AG08396 (cell line): ENCODE results near the gene GMDS.

Source experiments
- DNase-seq: peaks from one replicate; pipeline ENCODE4 v3.0.0; 2012; ENCODE audit warnings: low spot score, mixed read lengths

Gene GMDS

DNA sequence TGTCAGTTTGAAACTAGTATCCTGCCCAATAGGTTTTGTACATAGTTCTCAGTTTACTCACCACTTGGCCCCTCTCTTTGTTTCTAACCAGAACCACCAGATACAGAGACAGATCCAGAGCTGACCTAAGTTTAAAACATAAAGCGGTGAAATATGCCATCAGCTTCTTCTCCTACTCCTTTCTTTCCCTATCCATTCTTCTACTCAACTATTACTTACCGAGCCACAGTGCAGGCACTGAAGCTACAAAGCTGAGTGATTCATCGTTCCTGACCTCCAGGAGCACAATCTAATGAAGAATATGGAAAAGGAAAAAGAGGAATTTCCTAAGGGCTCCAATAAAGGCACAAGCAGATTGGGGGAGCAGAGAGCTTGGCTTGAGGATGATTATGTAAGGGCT is 349.7 kb downstream of the GMDS start:
- no peak for DNase-seq

DNA sequence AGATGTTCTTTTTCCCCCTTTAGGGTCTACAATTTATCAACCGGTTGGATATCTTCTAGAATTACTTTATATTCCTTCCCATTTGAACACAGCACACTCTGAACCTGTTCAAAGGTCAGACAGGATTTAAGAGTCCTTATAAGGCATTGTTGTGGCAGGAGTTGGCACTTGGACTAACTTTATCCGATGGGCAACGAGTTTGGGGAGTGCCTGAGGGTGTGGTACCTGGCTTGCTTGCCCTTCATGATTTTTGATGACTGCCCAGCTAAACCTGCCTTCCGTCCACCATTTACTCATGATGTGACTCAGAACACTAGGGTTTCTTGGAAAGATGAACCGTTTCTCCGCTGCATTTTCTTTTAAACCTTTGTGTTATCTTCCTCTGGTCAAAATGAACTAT is 350.5 kb downstream of the GMDS start:
- no peak for DNase-seq

DNA sequence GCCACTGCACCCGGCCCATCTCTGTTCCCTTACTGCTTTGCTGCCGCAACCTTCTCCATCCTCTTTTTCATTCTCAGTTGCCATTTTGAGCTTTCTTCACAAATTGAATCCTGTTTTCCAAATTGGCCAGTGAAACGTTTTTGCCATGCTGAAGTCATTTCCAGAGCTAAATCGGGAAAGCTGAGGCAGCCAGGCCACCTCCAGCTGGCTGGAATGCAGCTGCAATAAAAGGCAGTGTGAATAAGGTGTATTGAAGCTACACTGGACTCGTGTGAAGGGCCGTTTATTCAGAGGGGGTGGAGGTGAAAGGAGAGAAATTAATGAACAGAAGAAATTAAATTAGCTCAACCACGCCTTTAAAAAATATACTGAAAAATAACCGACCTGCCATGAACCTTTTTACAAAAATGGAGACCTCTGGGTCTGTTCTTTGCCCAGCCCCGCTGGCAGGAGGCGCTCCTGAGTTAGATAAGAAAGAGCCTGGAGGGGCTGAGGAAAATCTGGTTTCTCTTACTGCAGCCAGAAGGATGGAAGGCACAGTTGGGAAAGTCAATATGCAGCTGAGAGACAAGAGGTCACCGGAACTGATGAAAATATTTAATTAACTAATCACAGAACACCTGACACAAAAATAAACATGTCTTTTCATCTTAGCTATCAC is 351.8 kb downstream of the GMDS start:
- DNase-seq: no peak

DNA sequence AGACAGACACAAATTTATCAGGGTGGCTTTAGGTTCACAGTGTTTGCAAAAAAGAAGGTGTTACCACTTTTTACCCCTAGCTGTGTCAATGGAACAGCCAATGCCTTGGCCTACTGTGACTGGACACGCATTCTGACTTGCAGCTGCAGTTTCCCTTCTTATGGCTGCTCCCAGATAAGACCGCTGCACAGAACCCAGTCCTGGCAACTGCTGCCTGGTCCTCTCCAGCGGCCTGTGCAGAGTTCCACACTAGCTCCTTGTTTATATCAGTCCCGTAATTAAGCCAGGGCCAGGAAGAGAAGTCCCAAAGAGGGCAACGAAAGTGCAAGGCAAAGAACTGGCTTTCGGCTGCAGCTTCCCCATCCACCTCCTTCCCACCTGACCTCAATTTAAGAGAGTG is 352.7 kb downstream of the GMDS start:
- DNase-seq: no peak

DNA sequence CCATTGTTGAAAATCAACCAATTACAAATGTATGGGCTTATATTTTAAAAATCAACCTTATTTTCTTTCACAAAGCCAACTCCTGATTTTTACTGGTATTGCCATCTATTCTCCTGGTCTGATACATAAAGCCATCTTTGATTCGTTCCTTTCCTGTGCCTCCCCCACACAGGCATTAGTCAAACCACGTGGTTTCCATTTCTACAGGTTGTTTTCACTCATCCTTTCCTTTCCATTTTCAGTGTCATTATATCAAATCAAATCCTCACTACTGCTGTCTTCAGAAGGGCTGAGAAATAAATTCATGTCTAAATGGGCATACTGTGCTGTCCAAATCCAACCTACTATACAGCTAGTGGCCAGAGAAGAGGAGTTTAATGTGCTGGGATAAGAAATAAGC is 354.4 kb downstream of the GMDS start:
- no peak for DNase-seq

DNA sequence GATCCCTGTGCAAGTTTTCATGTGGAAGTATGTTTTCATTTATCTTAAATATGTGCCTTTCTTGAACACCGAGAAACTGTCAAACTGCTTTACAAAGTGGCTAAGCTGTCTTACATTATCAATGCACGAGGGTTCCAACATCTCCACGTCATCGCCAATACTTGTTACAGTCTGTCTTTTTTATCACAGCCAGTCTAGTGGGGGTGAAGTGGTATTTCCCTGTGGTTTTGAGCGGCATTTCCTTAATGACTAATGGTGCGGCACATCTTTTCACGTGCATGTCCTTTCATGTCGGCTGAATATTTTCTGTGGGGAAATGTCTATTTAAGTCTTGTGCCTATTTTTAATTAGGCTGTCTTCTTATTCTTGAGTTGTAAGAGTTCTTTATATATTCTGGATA is 355.3 kb downstream of the GMDS start:
- no peak for DNase-seq

DNA sequence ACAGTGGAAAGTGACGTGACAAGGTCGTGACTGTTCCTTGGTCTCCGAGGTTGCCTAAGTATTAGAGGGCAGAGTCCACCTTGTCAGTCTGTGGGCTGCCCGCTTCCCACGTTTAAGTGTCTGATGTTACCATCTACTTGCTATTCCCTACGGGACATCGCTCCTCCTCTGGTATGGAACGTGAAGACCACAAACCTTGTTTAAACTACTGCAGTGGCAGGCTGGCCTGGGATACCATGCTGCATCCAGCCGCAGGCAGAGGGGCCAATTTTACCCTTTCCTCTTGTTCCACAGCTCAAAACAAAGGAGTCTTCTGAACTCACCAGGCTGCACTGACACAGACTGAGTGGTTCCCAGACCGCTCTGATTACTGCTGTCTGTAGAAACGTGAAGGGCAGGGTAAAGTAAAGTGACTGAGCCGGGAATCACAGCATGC is 359.8 kb downstream of the GMDS start:
- no peak for DNase-seq

DNA sequence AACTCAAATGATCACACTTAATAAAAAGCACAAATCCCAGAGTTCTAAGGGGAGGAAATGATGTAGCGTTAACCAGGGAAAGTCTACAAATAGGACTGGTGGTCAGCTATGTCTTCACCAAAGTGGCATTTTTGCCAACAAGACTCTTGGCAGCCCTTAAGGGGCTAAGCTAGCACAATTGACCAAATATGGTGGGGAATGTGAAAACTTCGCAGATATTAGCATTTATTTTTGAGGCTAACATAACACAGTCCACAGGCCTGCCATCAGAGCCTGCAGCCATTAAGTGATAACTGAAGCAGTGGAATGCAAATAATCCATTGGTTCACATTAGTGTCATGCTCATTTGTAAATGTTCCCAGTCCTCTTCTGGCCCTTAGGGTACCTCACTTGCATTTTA is 361.1 kb downstream of the GMDS start:
- no peak for DNase-seq

DNA sequence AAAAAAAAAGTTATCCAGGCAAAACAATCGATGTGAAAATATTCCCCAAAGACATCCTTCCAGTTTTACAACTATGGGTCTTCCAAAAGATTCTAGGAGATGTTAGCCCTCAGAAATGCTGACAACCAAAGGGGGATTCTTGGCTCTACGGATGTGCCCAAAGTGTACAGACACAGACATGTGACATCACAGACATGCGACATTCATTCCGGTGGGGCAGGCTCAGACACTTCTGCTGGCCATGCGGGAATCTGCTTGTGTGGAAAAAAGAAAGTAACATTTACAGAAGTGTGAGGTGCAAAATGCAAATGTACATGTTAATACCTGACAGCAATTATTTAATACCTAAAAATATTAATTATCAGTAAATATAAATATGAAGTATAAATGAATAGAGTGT is 367.1 kb downstream of the GMDS start:
- no peak for DNase-seq

DNA sequence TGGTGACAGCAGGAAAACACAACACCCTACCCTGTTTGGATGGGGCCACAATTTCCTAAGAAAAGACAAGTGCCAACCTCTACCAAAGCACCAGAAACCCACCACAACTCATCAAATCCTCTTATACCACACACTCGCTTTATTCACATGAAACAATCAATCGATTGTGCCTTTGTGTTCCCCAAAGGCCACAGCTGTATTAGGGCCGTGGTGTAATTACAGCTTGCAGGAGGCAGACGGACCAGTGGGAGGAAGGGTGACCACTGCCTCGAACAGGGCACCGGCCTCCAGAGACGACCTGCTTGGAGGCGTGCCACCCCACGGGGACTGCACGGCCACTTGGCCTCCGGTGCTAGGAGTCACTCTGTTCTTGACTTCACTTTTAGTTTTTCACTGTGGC is 371.6 kb downstream of the GMDS start:
- DNase-seq: no peak

DNA sequence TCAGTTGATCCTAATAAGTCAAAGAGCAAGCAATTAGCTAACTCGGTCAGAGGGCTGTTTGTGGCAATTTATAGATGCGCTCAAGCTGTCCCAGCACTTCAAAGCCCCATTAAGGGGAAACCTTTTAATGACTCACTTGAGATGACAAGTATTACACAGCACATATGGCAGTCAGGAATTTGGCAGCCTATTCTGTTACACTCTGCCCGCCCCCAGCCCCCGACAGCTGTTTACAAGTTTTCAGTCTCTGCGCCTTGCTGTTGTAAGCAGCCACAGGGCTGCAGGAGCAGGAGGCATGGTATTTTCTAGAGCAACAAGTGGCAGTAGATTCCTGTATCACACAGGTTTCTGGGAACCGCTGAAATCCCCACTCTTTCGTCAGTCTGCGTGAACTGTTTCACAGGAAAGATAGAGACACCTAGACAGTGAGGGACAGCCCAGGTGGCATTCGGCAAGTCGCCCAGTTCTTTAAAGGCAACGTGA is 372.7 kb downstream of the GMDS start:
- peak; percentile 55 for DNase-seq

DNA sequence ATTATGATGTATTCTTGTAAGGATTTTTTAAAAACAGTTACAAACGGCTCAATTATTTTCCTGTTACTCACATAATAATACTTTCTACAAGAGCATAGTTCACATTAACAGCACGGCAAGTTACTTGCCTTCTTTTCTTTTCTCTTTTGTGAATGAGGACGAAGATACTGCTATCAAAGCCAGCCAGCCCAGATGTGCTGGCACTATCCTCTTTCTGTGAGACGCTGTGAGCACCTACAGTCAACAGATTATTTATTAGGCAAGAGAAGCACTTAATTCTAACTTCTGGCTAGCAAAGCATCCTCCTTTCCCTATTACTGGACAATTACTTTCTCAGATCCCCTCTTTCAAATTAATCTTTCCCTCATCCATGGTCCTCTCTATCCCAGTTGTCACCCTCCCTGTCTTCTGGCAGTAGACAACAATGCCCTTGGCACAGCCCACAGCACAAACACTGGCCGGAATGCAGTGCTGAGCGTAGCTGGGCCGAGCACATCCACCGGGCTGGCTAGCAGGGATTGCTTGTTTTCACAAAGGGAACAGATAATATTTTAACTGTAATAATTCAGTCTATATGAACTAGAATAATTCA is 373.6 kb downstream of the GMDS start:
- DNase-seq: no peak

DNA sequence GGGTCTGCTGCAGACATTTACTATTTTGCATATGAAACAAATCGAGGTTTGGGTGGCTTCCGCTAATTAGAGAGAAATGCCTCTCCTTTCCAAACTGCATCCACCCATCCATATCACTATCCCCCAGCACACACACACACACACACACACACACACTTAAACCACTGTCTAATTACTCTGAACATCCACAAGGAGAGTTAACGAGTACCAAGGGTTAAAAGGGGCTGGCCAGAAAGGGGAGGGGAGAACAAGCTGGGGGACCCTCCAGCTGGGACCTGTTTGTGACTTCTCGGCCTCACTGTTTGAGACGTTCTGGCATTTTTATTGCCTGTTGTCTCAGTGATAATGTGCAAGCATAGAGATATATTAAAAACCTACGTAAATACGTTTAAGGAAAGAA is 374.5 kb downstream of the GMDS start:
- no peak for DNase-seq

DNA sequence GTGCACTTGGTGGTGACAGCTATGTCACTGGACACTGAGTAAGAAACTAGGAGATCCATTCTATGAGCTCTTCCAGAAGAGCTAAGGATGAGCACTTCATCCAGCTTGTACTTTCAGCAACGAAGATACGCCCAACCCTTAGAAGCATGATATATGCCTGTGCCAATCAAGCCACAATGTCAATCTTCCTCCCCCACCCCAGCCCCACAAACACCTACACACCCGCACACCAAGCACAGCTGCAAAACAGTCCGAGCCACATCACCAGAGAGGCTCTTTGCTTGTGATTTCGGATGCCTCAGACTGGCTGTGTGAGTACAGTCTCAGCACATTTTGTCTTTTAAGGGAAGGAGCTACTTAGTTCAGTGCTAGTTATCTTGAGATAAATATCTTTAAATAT is 375.2 kb downstream of the GMDS start:
- DNase-seq: no peak

DNA sequence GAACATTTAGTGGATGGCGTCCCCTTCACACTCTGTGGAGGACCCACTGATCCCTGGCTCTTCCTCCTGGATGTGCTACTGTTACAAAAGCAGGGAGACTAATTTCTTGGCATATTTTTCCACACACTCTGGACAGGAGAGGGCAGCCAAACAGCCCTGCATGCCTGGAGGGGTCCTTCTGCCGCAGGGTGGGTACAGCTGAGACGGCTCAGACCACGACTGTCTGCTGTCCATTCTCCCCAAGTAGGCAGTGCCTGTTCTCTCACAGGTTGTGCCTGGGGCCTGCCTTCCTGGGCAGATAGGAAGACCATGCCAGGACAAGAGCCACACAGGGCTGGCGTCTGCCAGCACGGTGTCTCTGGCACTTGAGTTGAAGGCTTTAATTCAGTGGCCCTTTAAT is 375.6 kb downstream of the GMDS start:
- no peak for DNase-seq

DNA sequence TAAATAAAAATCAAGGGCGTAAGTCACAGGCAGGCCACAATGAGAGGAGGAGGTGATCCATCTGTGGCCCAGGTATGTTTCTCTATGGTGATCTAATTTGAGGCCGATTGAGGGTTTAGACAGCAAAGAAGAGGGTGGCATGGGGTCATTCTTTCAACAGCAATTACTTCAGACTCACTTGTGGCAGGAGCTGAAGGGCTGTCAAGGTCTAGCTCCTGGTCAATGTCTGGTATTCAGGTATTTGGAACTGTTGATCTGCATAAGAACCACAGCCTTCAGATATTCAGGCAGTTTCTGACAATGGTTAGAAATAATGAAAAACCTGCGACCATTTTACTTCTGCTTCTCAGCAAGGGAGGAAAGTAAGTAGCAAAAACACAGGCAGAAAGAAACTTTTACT is 376.1 kb downstream of the GMDS start:
- DNase-seq: no peak

DNA sequence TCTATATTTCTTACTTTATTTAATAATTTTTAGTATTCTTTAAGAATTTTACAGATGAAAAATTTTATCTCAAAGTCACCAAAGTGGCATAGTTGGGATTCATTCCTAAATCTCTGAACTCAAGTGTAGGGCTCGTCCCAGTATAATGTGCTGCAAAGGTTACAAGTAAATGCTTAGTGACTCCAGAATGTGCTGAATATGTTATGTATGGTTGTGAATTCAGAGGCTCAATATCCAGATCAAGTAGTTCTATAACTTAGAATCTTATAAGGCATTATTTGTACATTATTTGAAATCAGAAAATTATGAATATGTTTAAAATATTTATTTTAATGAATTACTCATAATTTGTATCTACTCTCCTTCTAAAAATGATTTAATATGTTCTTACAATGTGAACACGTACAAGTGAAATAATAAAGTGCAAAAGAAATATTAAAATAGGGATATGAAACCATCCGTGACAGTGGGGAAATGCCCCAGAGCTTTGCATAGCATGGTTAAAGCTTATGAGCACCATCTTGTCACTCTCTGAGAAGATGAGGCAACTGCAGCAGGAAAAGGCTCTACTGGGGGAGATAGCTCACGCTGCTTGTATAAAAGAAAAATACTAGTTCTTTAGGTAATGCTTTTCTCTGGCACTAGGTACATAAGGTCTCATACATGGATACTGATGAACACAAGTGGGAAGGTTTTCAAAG is 376.7 kb downstream of the GMDS start:
- no peak for DNase-seq

DNA sequence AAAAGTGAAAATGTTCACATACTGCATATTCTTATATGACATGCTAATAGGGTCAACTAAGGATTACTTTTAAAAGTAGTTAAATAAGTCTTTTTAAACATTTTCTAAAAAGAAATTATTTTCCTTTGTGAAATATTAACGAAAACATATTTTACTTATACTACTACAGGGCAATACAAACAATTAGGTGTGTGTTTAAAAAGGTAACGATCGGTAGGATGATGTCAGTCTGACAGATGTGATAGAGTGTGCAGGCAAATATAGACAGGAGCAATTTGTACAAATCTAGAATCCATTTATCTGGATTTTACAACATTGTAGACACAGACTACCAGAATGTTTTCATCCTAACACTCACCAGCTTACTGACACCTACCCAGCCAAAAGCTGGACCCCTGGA is 378.2 kb downstream of the GMDS start:
- no peak for DNase-seq

DNA sequence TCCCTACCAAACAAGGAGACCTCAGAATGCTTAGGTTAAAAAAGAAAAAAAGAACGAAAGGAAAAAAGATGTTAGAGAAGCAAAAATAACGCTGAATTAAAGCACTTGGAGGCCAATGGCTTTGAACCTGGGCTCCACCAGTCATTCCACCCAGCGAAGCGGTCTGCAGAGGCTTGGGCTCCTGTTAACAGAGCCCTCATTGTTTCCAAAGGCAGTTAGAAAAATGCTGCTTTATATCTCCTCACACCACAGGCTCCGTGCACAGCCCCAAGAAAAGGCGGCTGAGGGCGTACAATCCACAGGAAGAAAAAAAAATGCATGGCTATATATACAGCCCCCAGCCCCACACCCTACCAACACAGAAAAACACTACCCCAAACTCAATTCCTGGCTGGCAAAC is 379.8 kb downstream of the GMDS start:
- no peak for DNase-seq

DNA sequence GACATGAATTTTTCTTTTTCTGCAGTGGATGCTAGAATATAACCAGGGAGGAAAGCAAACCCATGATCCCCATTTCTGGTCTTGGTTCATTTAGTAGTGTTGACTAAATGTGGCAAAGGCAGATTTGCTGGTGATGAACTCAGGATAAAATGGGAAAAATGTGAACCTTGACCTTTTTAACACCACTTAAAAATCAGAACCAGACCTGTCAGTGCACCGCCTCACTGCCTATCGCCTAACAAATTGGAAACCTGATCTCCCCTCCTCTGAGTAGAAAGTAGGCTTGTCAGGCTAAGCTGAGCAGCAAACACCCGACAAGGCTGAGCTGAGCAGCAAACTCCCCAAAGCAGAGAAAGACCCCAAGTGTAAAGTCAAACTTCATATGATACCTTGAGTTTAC is 380.9 kb downstream of the GMDS start:
- DNase-seq: no peak

DNA sequence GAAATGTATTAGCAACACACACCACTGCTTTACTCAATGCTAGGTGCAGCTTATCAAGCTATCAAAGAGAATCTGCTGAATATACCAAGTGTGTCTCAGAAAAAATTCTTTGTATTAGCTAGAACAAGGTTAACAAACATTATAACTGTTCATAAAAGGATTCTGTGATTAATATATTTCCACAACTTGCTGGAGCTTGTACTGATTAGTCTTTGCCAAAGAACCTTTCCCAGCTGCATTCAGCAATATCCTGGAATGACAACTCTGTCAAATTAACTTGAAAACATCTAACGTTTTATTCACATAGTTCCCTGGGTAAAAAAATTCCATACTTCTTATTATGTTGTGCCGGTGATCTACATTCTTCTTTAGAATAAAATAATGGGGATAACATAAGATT is 383.0 kb downstream of the GMDS start:
- no peak for DNase-seq

DNA sequence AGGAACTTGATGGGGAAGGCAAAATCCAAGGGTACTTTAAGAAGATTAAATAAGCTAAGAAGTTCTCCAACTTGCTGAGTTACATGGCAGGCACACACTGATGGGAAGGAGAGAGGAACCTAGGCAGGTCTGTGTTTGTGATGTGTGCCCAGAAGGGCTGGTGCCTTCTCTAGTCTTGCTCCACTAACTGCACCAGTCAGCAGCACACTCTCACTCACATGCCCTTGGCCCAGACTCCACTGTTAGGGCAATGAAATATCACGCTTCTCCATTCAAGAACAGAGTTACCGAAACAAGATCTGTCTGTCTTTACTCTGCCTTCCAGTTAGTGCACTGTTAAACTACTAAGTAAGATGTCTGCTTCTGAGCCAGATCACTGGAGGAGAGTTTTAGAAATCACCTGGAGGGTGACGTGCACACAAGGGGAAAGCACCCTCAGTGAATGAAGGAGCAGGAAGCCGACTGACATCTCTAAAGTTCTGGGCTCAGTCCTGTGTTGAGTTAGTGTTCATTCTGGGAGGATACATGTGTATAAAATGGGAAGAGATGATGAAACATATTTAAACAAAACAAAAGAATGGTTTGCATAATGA is 384.6 kb downstream of the GMDS start:
- no peak for DNase-seq

DNA sequence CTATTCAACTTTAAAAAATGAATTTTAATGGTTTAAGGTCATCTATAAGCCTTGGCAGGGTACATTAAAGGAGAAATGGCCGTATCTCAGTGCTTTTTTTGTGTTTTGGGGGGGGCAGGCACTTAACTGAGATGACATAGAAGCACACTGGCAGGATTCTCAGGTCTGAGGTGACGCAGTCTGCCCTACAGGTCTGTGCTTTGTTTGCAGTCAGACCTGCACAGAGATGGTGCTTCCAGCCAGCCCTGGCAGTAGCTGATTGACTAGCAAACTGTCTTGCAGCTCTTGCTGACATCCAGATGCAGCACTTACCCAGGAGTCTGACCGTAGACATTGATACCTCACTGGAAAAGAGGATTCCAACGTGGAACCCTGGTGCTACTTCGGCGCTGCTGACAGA is 386.5 kb downstream of the GMDS start:
- DNase-seq: no peak
